HepG2 (cell line): ENCODE measurements around the gene CCNF. TPM values are rescaled to one million over a fixed set of nuclear protein-coding genes. Genes with fewer than 3 reads are reported as not detected.

Experiments
- ATAC-seq: fragments of 200-7000 bp; cut with Tn5 transposase; 3 replicates; pipeline ENCODE4 v1.9.1; 2020; ENCODE audit warnings: mild to moderate bottlenecking, moderate library complexity
- BruUV-seq: library from RNA; stranded (reverse); fragments of 400-500 nt; replicated peaks from 2 replicates; lab custom pipeline; 2021; lab: Mats Ljungman, UMichigan
- CTCF ChIA-PET: fragments of 300-600 bp; formaldehyde crosslinking; extraction: SDS; loops from one replicate; lab custom pipeline; 2021; ENCODE audit warnings: low total read pairs, inconsistent platforms, low intra/inter-chr PET ratio; lab: Yijun Ruan, JAX
- POLR2A ChIA-PET: fragments of 350-600 bp; sonication (Branson Sonifier 250); formaldehyde crosslinking; loops from one replicate; lab custom pipeline; 2020; ENCODE audit warnings: antibody characterized with exemption, inconsistent platforms; lab: Yijun Ruan, JAX
- DNase-seq: peaks from one replicate; pipeline ENCODE4 v3.0.0-alpha.2; 2015; ENCODE audit warnings: low spot score
- FAIRE-seq: peaks from 3 replicates; lab custom pipeline; 2011; peaks lifted over from hg19 to GRCh38; lab: Jason Lieb, UNC
- H2AFZ ChIP-seq: one replicate; pipeline ENCODE4 v1.6.1; 2011; ENCODE audit warnings: low read length, inconsistent platforms
- H3K27ac ChIP-seq: fragments of 300-600 bp; 3 replicates; pipeline ENCODE4 v1.8.0; 2011; ENCODE audit warnings: mixed run types, mild to moderate bottlenecking, mixed read lengths, low read length, inconsistent platforms; ENCODE audit not compliant: insufficient read depth; ENCODE audit errors: extremely low read length
- H3K27me3 ChIP-seq, 2 experiments: fragments of 200-600 bp in 1 of 2; 2 replicates in 1 of 2; 3 replicates in 1 of 2; pipeline versions ENCODE4 v1.6.0 to v1.8.0; 2011; ENCODE audit warnings: low read length in 2 of 2, mild to moderate bottlenecking in 2 of 2, moderate library complexity in 2 of 2, inconsistent platforms in 1 of 2; ENCODE audit not compliant: insufficient read depth in 2 of 2, control insufficient read depth in 1 of 2
- H3K36me3 ChIP-seq, 2 experiments: fragments of 200-600 bp in 1 of 2; replicated peaks in 1 of 2; 2 replicates in 1 of 2; 3 replicates in 1 of 2; pipeline versions ENCODE4 v1.5.1 to v1.8.0; 2011; ENCODE audit warnings: low read length in 2 of 2, inconsistent platforms in 1 of 2; ENCODE audit not compliant: insufficient read depth in 2 of 2, control insufficient read depth in 1 of 2
- H3K4me1 ChIP-seq: 2 replicates; pipeline ENCODE4 v1.5.1; 2012; ENCODE audit warnings: low read length, inconsistent platforms; ENCODE audit not compliant: insufficient read depth
- H3K4me2 ChIP-seq: 2 replicates; pipeline ENCODE4 v1.6.0; 2011; ENCODE audit warnings: low read depth, low read length, inconsistent platforms
- H3K4me3 ChIP-seq, 3 experiments: fragments of 200-600 bp in 1 of 3; sonication (generic), shearing (Covaris generic) in 1 of 3; replicated peaks in 1 of 3; 2 replicates each; pipeline ENCODE4 v1.5.1; 2011 to 2016; ENCODE audit warnings: low read length in 3 of 3, inconsistent platforms in 2 of 3, low read depth in 2 of 3, mild to moderate bottlenecking in 2 of 3, control low read depth in 1 of 3, mixed read lengths in 1 of 3; ENCODE audit not compliant: insufficient read depth in 1 of 3
- H3K79me2 ChIP-seq: one replicate; pipeline ENCODE4 v1.6.1; 2011; ENCODE audit warnings: low read length, inconsistent platforms; ENCODE audit not compliant: insufficient read depth
- H3K9ac ChIP-seq: 2 replicates; pipeline ENCODE4 v1.6.0; 2011; ENCODE audit warnings: mild to moderate bottlenecking, low read depth, low read length, inconsistent platforms; ENCODE audit not compliant: insufficient read depth
- H3K9me3 ChIP-seq: 2 replicates; pipeline ENCODE4 v1.5.1; 2012; ENCODE audit warnings: mild to moderate bottlenecking, low read length
- H4K20me1 ChIP-seq: 2 replicates; pipeline ENCODE4 v1.6.0; 2011; ENCODE audit warnings: inconsistent platforms, mild to moderate bottlenecking, low read length, moderate library complexity; ENCODE audit not compliant: insufficient read depth
- GATAD2A ChIP-seq: IDR thresholded peaks from 2 replicates; pipeline ENCODE4 v1.6.1; 2016
- HNRNPL ChIP-seq: fragments of 200-400 bp; formaldehyde crosslinking; IDR thresholded peaks from 2 replicates; pipeline ENCODE4 v1.6.1; 2017; ENCODE audit warnings: mild to moderate bottlenecking, low read depth, low read length
- SRSF1 ChIP-seq: fragments of 200-400 bp; formaldehyde crosslinking; optimal IDR thresholded peaks from 2 replicates; pipeline ENCODE3; 2017; ENCODE audit warnings: mild to moderate bottlenecking, low read depth, low read length, moderate library complexity
- ZFP90 ChIP-seq: sonication (generic); formaldehyde crosslinking; IDR thresholded peaks from 2 replicates; pipeline ENCODE4 v1.8.0; 2022; ENCODE audit warnings: missing genetic modification reagents, mild to moderate bottlenecking, inconsistent platforms, borderline replicate concordance
- ZNF629 ChIP-seq: sonication (generic); formaldehyde crosslinking; conservative IDR thresholded peaks from 2 replicates; pipeline ENCODE4 v1.5.0; 2020; ENCODE audit warnings: missing genetic modification reagents
- WGBS: methylation state at CpG from one replicate; pipeline ENCODE4 v1.1.6; 2017; ENCODE audit warnings: low lambda C conversion rate; 5-methylcytosine and 5-hydroxymethylcytosine counted together
- in situ Hi-C: cut with HindIII; loops from 2 replicates; pipeline ENCODE4 v1.10.0; 2017; ENCODE audit warnings: low pct_unique_long_range_greater_than_20kb; ENCODE audit not compliant: extremely low pct_ligation_motif_present
- intact Hi-C: fragments of 100-400 bp; cut with micrococcal nuclease; formaldehyde crosslinking; loops from one replicate; pipeline ENCODE4 v1.10.0; 2022; ENCODE audit not compliant: unreplicated experiment
- polyA plus RNA-seq, 8 experiments: library from polyadenylated mRNA; depleted of rRNA in 3 of 8; stranded (reverse) in 7 of 8; unstranded in 1 of 8; fragments of >200 nt; fragmentation: Illumina TruSeq in 4 of 8; extraction: Trizol in 4 of 8; gene quantifications; 2 replicates each; pipeline versions ENCODE4 v1.2.1 to v1.2.3, GENCODE V29; 2011 to 2016; ENCODE audit warnings: low read depth in 4 of 8, missing spikeins in 1 of 8, mixed read lengths in 1 of 8; ENCODE audit not compliant: insufficient read depth in 1 of 8
- total RNA-seq, 5 experiments: library from RNA; depleted of rRNA; stranded (reverse); fragments of >200 nt; fragmentation: Illumina TruSeq; extraction: Trizol; gene quantifications; 2 replicates each; pipeline ENCODE4 v1.2.3, GENCODE V29; 2016; ENCODE audit warnings: low read depth in 1 of 5
- TF ChIP-seq, protein P1 (sequence below): sonication (generic); formaldehyde crosslinking; IDR thresholded peaks from 2 replicates; pipeline ENCODE4 v1.5.0; 2020; ENCODE audit warnings: mild to moderate bottlenecking, missing genetic modification reagents
- TF ChIP-seq, protein P2 (sequence below): sonication (generic); formaldehyde crosslinking; IDR thresholded peaks from 2 replicates; pipeline ENCODE4 v1.4.0; 2020; ENCODE audit warnings: mild to moderate bottlenecking, missing genetic modification reagents
- TF ChIP-seq, protein P3 (sequence below): sonication (generic); formaldehyde crosslinking; IDR thresholded peaks from 2 replicates; pipeline ENCODE4 v1.5.1; 2020; ENCODE audit warnings: mild to moderate bottlenecking, missing genetic modification reagents, moderate library complexity

CCNF gene
- total and polyA plus RNA-seq, 2 of the 13 experiments (the other 11 are each of a cell fraction or from before 2014, with no cell fraction given): 6.4 to 22.8 TPM

- BruUV-seq: no TSS peak
- Histone ChIP-seq H3K27me3 (no peaks in the 10 kb centered on the region), H3K4me1 (peaks cover 22% of the 10 kb centered on the region), H3K9ac (no peak overlapping the region), H3K27ac (no peak overlapping the region), H3K4me3 (no peak overlapping the region), H3K79me2 (no peaks in the 10 kb centered on the region), H3K9me3 (no peaks in the 10 kb centered on the region), H3K36me3 (peaks cover 7 to 16% of the 10 kb centered on the region in 2 experiments; a peak in 3 of 5 replicates), H3K4me2 (no peak overlapping the region), H4K20me1 (no peaks in the 10 kb centered on the region), H2AFZ (no peak overlapping the region)
- ATAC-seq (no peak; the same call in 1 of the 3 replicates), DNase-seq (no peak), FAIRE-seq (no peak)
- CTCF ChIA-PET: interaction anchor here (0.8 to 2.2 kb wide), 5 partner anchors 28 to 161 kb away, joined by 3 to 28 read pairs (median 8); partner anchors contain the start of genes ABCA3, CCNF and TBC1D24
- intact Hi-C loops: loop anchor here (1.0 to 10.0 kb wide), 2 partner anchors 72 to 157 kb away; partner anchors contain the start of gene ABCA3
- in situ Hi-C loops: loop anchor here (5.0 kb wide), 1 partner anchor 75 kb away; the partner anchor contains the start of gene CCNF
- WGBS: 86% methylated on average over 9 of the region's 18 CpGs
- POLR2A ChIA-PET: interaction anchor here (0.9 to 1.4 kb wide), 6 partner anchors 11 to 251 kb away, joined by 4 to 7 read pairs (median 6); partner anchors contain the start of genes AMDHD2, ECI1, TBC1D24 and TEDC2
- TF ChIP-seq, protein P1, sequence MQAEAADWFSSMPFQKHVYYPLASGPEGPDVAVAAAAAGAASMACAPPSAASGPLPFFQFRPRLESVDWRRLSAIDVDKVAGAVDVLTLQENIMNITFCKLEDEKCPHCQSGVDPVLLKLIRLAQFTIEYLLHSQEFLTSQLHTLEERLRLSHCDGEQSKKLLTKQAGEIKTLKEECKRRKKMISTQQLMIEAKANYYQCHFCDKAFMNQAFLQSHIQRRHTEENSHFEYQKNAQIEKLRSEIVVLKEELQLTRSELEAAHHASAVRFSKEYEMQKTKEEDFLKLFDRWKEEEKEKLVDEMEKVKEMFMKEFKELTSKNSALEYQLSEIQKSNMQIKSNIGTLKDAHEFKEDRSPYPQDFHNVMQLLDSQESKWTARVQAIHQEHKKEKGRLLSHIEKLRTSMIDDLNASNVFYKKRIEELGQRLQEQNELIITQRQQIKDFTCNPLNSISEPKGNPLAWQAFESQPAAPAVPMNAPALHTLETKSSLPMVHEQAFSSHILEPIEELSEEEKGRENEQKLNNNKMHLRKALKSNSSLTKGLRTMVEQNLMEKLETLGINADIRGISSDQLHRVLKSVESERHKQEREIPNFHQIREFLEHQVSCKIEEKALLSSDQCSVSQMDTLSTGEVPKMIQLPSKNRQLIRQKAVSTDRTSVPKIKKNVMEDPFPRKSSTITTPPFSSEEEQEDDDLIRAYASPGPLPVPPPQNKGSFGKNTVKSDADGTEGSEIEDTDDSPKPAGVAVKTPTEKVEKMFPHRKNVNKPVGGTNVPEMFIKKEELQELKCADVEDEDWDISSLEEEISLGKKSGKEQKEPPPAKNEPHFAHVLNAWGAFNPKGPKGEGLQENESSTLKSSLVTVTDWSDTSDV (CRISPR knock-in tag): no peak
- TF ChIP-seq HNRNPL (0 out of 2 replicates have a peak, but pooled peaks have one; percentile 13), GATAD2A (CRISPR knock-in tag) (no peak), ZNF629 (peak; percentile 54), ZFP90 (CRISPR knock-in tag) (no peak), SRSF1 (no peak)
- TF ChIP-seq, protein P2, sequence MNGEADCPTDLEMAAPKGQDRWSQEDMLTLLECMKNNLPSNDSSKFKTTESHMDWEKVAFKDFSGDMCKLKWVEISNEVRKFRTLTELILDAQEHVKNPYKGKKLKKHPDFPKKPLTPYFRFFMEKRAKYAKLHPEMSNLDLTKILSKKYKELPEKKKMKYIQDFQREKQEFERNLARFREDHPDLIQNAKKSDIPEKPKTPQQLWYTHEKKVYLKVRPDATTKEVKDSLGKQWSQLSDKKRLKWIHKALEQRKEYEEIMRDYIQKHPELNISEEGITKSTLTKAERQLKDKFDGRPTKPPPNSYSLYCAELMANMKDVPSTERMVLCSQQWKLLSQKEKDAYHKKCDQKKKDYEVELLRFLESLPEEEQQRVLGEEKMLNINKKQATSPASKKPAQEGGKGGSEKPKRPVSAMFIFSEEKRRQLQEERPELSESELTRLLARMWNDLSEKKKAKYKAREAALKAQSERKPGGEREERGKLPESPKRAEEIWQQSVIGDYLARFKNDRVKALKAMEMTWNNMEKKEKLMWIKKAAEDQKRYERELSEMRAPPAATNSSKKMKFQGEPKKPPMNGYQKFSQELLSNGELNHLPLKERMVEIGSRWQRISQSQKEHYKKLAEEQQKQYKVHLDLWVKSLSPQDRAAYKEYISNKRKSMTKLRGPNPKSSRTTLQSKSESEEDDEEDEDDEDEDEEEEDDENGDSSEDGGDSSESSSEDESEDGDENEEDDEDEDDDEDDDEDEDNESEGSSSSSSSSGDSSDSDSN (CRISPR knock-in tag): no peak
- TF ChIP-seq, protein P3, sequence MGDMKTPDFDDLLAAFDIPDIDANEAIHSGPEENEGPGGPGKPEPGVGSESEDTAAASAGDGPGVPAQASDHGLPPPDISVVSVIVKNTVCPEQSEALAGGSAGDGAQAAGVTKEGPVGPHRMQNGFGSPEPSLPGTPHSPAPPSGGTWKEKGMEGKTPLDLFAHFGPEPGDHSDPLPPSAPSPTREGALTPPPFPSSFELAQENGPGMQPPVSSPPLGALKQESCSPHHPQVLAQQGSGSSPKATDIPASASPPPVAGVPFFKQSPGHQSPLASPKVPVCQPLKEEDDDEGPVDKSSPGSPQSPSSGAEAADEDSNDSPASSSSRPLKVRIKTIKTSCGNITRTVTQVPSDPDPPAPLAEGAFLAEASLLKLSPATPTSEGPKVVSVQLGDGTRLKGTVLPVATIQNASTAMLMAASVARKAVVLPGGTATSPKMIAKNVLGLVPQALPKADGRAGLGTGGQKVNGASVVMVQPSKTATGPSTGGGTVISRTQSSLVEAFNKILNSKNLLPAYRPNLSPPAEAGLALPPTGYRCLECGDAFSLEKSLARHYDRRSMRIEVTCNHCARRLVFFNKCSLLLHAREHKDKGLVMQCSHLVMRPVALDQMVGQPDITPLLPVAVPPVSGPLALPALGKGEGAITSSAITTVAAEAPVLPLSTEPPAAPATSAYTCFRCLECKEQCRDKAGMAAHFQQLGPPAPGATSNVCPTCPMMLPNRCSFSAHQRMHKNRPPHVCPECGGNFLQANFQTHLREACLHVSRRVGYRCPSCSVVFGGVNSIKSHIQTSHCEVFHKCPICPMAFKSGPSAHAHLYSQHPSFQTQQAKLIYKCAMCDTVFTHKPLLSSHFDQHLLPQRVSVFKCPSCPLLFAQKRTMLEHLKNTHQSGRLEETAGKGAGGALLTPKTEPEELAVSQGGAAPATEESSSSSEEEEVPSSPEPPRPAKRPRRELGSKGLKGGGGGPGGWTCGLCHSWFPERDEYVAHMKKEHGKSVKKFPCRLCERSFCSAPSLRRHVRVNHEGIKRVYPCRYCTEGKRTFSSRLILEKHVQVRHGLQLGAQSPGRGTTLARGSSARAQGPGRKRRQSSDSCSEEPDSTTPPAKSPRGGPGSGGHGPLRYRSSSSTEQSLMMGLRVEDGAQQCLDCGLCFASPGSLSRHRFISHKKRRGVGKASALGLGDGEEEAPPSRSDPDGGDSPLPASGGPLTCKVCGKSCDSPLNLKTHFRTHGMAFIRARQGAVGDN: peak; percentile 20; the same call in 1 of the 2 replicates
Measured at GRCh38 chr16:2501946-2502895, 73.0 kb downstream of the CCNF start.
